IMR-90 (cell line): ENCODE data around the gene MEIS1. TPM values are rescaled to one million over a fixed set of nuclear protein-coding genes. Genes with fewer than 3 reads are reported as not detected.

Experiments
- ATAC-seq: fragments of 200-7000 bp; cut with Tn5 transposase; 2 replicates; pipeline ENCODE4 v1.9.1; 2020; ENCODE audit warnings: low read depth, mild to moderate bottlenecking, moderate library complexity
- BruUV-seq: library from RNA; stranded (reverse); fragments of 400-500 nt; replicated peaks from 2 replicates; lab custom pipeline; 2021; lab: Mats Ljungman, UMichigan
- CTCF ChIA-PET: fragments of 300-600 bp; formaldehyde crosslinking; extraction: SDS; loops from one replicate; lab custom pipeline; 2021; ENCODE audit warnings: antibody characterized with exemption; lab: Yijun Ruan, JAX
- POLR2A ChIA-PET: fragments of 300-600 bp; sonication (Branson Sonifier 250); formaldehyde crosslinking; loops from one replicate; lab custom pipeline; 2022; ENCODE audit warnings: antibody characterized with exemption; ENCODE audit not compliant: unreplicated experiment; lab: Charles Lee
- DNase-seq: peaks from one replicate; pipeline ENCODE4 v3.0.0; 2013
- H2AFZ ChIP-seq: replicated peaks from 2 replicates; pipeline ENCODE3; 2013; ENCODE audit warnings: low read length, mild to moderate bottlenecking; ENCODE audit not compliant: poor library complexity
- H2AK5ac ChIP-seq: 2 replicates; pipeline ENCODE4 v1.6.1; 2013; ENCODE audit warnings: low read depth, low read length, inconsistent platforms
- H2AK9ac ChIP-seq: replicated peaks from 2 replicates; pipeline ENCODE3; 2013; ENCODE audit warnings: mild to moderate bottlenecking, low read depth, low read length, moderate library complexity; ENCODE audit not compliant: poor library complexity
- H2BK120ac ChIP-seq: 2 replicates; pipeline ENCODE4 v1.6.1; 2013; ENCODE audit warnings: low read depth, low read length, inconsistent platforms
- H2BK15ac ChIP-seq: 3 replicates; pipeline ENCODE4 v1.6.1; 2013; ENCODE audit warnings: low read depth, low read length, inconsistent platforms
- H2BK20ac ChIP-seq: 2 replicates; pipeline ENCODE4 v1.6.1; 2013; ENCODE audit warnings: low read depth, mild to moderate bottlenecking, inconsistent platforms, low read length, moderate library complexity
- H2BK5ac ChIP-seq: 2 replicates; pipeline ENCODE4 v1.6.1; 2013; ENCODE audit warnings: mild to moderate bottlenecking, low read depth, low read length, inconsistent platforms; ENCODE audit not compliant: poor library complexity, severe bottlenecking
- H3K14ac ChIP-seq: replicated peaks from 2 replicates; pipeline ENCODE4 v1.6.1; 2013; ENCODE audit warnings: low read depth, low read length, inconsistent platforms
- H3K18ac ChIP-seq: 2 replicates; pipeline ENCODE4 v1.6.1; 2013; ENCODE audit warnings: low read depth, low read length, control low read depth
- H3K23ac ChIP-seq: 2 replicates; pipeline ENCODE4 v1.6.1; 2013; ENCODE audit warnings: low read depth, low read length, inconsistent platforms
- H3K27ac ChIP-seq: 2 replicates; pipeline ENCODE4 v1.5.1; 2013; ENCODE audit warnings: mild to moderate bottlenecking, control low read depth, low read length; ENCODE audit not compliant: insufficient read depth
- H3K27me3 ChIP-seq: 2 replicates; pipeline ENCODE4 v1.6.1; 2013; ENCODE audit warnings: low read length; ENCODE audit not compliant: control insufficient read depth, insufficient read depth
- H3K36me3 ChIP-seq: 2 replicates; pipeline ENCODE4 v1.6.1; 2013; ENCODE audit warnings: low read length, mixed read lengths; ENCODE audit not compliant: control insufficient read depth, insufficient read depth
- H3K4ac ChIP-seq: 2 replicates; pipeline ENCODE4 v1.6.1; 2013; ENCODE audit warnings: low read depth, low read length, inconsistent platforms
- H3K4me1 ChIP-seq: 2 replicates; pipeline ENCODE4 v1.6.1; 2013; ENCODE audit warnings: low read length, mixed read lengths; ENCODE audit not compliant: control insufficient read depth, insufficient read depth
- H3K4me2 ChIP-seq: 2 replicates; pipeline ENCODE4 v1.6.1; 2013; ENCODE audit warnings: low read depth, mild to moderate bottlenecking, control low read depth, low read length, moderate library complexity
- H3K4me3 ChIP-seq: 2 replicates; pipeline ENCODE4 v1.5.1; 2013; ENCODE audit warnings: low read depth, mild to moderate bottlenecking, control low read depth, low read length, moderate library complexity; ENCODE audit not compliant: insufficient read depth
- H3K56ac ChIP-seq: 2 replicates; pipeline ENCODE4 v1.6.1; 2013; ENCODE audit warnings: low read length, inconsistent platforms; ENCODE audit not compliant: insufficient read depth; ENCODE audit errors: extremely low read depth
- H3K79me1 ChIP-seq, 2 experiments: 2 replicates each; pipeline ENCODE4 v1.6.1; 2013; ENCODE audit warnings: low read length in 2 of 2, inconsistent platforms in 1 of 2, low read depth in 1 of 2
- H3K9ac ChIP-seq: 2 replicates; pipeline ENCODE4 v1.6.1; 2013; ENCODE audit warnings: low read depth, low read length, control low read depth
- H3K9me1 ChIP-seq: 2 replicates; pipeline ENCODE4 v1.6.1; 2013; ENCODE audit warnings: low read length, inconsistent platforms; ENCODE audit not compliant: insufficient read depth
- H3K9me3 ChIP-seq: 2 replicates; pipeline ENCODE4 v1.6.1; 2013; ENCODE audit warnings: low read length; ENCODE audit not compliant: control insufficient read depth, insufficient read depth
- H4K20me1 ChIP-seq: 2 replicates; pipeline ENCODE4 v1.6.1; 2013; ENCODE audit warnings: low read length, inconsistent platforms; ENCODE audit not compliant: insufficient read depth
- H4K5ac ChIP-seq: 2 replicates; pipeline ENCODE4 v1.6.1; 2013; ENCODE audit warnings: mild to moderate bottlenecking, low read depth, low read length, control low read depth
- H4K8ac ChIP-seq, 2 experiments: 2 replicates each; pipeline ENCODE4 v1.6.1; 2013; ENCODE audit warnings: low read depth in 2 of 2, low read length in 2 of 2, control low read depth in 1 of 2, inconsistent platforms in 1 of 2
- H4K91ac ChIP-seq: 2 replicates; pipeline ENCODE4 v1.6.1; 2013; ENCODE audit warnings: low read depth, low read length, inconsistent platforms; ENCODE audit not compliant: insufficient read depth
- CHD1 ChIP-seq: IDR thresholded peaks from 2 replicates; pipeline ENCODE4 v1.6.1; 2012; ENCODE audit warnings: low read depth, low read length, improper control_type of control experiment
- RAD21 ChIP-seq: IDR thresholded peaks from 2 replicates; pipeline ENCODE4 v1.6.1; 2012; ENCODE audit warnings: low read length, improper control_type of control experiment
- RCOR1 ChIP-seq: IDR thresholded peaks from 2 replicates; pipeline ENCODE4 v1.6.1; 2012; ENCODE audit warnings: mild to moderate bottlenecking, low read length, improper control_type of control experiment; ENCODE audit not compliant: insufficient replicate concordance
- WGBS, 2 experiments: methylation state at CpG; one replicate each; pipeline versions ENCODE4 v1.1.5 to v1.1.7; 2013; ENCODE audit warnings: missing lambda C conversion rate in 2 of 2; ENCODE audit not compliant: insufficient read length in 1 of 2; ENCODE audit errors: extremely low coverage in 2 of 2; 5-methylcytosine and 5-hydroxymethylcytosine counted together
- dilution Hi-C: fragments of 300-500 bp; cut with HindIII; formaldehyde crosslinking; loops from one replicate; pipeline ENCODE4 v1.14.3; 2018; ENCODE audit warnings: low sequenced_read_pairs; ENCODE audit not compliant: unreplicated experiment
- in situ Hi-C: fragments of 300-500 bp; cut with MboI; formaldehyde crosslinking; loops from 3 replicates; pipeline ENCODE4 v1.14.3; 2019; ENCODE audit warnings: low sequenced_read_pairs, inconsistent platforms, mixed read lengths
- intact Hi-C: fragments of 100-400 bp; cut with micrococcal nuclease; formaldehyde crosslinking; loops from 2 replicates; pipeline ENCODE4 v1.10.0; 2022
- polyA plus RNA-seq, 3 experiments: library from polyadenylated mRNA; depleted of rRNA; stranded (reverse); fragments of >200 nt; gene quantifications; 2 replicates each; pipeline ENCODE4 v1.2.3, GENCODE V29; 2012; ENCODE audit warnings: low replicate concordance in 1 of 3
- total RNA-seq: library from RNA; depleted of rRNA; stranded (reverse); fragments of >200 nt; gene quantifications from 2 replicates; pipeline ENCODE4 v1.2.3, GENCODE V29; 2012
- TF ChIP-seq, protein P1 (sequence below): fragments of 150-350 bp; IDR thresholded peaks from 2 replicates; pipeline ENCODE4 v1.6.1; 2017; ENCODE audit warnings: mild to moderate bottlenecking, antibody characterized with exemption, low read length, low read depth

MEIS1 gene
- total and polyA plus RNA-seq, 2 of the 4 experiments (the other 2 are of a cell fraction), result 54.4 to 157 TPM

DNA sequence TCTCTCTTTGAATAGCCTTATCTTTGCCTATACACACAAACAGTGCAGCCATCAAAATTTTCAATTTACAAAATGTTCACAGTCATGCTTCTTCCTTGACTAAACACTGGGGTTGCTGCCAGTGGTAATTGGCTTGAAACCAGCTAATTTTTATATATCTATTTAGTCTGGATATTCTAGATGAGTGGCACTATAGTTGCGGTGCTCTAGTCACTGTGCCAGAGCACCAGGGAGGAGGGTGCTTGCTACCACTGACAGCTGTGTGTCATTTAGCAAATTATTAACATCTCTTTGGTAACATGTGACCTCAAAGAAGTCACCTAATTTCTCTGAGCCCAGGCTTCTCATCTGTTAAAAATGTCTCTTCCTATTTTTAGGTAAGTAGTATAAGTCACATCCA, 130.4 kb downstream of the MEIS1 start:
- no peak overlapping the region for H2BK20ac ChIP-seq
- DNase-seq (peak; percentile 65), ATAC-seq (peak; percentile 42)
- ChIA-PET CTCF (no interaction called here), POLR2A (no interaction called here)
- H4K5ac ChIP-seq, result no peak overlapping the region
- in situ Hi-C loops, result no loop called here
- H3K4me1 ChIP-seq, result peaks cover 35% of the 10 kb centered on the region
- no peak overlapping the region for H3K4ac ChIP-seq
- no peak overlapping the region for H3K4me3 ChIP-seq
- no peak overlapping the region for H3K27ac ChIP-seq
- H3K14ac ChIP-seq, result no peak overlapping the region
- H3K4me2 ChIP-seq, result no peak overlapping the region
- peaks cover 28% of the 10 kb centered on the region for H3K36me3 ChIP-seq
- H3K18ac ChIP-seq, result no peak overlapping the region
- intact Hi-C loops, result no loop called here
- no peak overlapping the region for H4K91ac ChIP-seq
- H2AK9ac ChIP-seq, result no peak overlapping the region
- peaks cover 22 to 72% of the 10 kb centered on the region in 2 experiments; a peak in 3 of 4 replicates for H3K79me1 ChIP-seq
- H2BK120ac ChIP-seq, result no peak overlapping the region
- no peak overlapping the region for H3K23ac ChIP-seq
- TF ChIP-seq, protein P1, sequence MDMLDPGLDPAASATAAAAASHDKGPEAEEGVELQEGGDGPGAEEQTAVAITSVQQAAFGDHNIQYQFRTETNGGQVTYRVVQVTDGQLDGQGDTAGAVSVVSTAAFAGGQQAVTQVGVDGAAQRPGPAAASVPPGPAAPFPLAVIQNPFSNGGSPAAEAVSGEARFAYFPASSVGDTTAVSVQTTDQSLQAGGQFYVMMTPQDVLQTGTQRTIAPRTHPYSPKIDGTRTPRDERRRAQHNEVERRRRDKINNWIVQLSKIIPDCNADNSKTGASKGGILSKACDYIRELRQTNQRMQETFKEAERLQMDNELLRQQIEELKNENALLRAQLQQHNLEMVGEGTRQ, result no peak
- no peak for TF ChIP-seq RAD21
- no peak for TF ChIP-seq CHD1
- TF ChIP-seq RCOR1, result no peak
- H2AK5ac ChIP-seq, result no peak overlapping the region
- no peak overlapping the region for H4K8ac ChIP-seq
- peaks cover 52% of the 10 kb centered on the region for H4K20me1 ChIP-seq
- no peaks in the 10 kb centered on the region for H3K9me3 ChIP-seq
- no TSS peak for BruUV-seq
- H3K9ac ChIP-seq, result no peak overlapping the region
- no peaks in the 10 kb centered on the region for H3K27me3 ChIP-seq
- H3K9me1 ChIP-seq, result peaks cover 18% of the 10 kb centered on the region
- no peak overlapping the region for H2AFZ ChIP-seq
- H2BK5ac ChIP-seq, result no peak overlapping the region
- no CpG with 5 or more reads among the region's 1 CpG for WGBS, 2 experiments
- dilution Hi-C loops, result no loop called here
- H2BK15ac ChIP-seq, result no peak overlapping the region
- no peak overlapping the region for H3K56ac ChIP-seq
